ENCODE results near the gene SLC9A2.

- TF ChIP-seq POLR2AphosphoS5 (IDR thresholded peaks at IDR 0.05; ENCODE audit: low read depth, low read length) = no peak
- no peak for TF ChIP-seq POLR2A (IDR thresholded peaks at IDR 0.05; ENCODE audit: low read depth, low read length)
- no peak for TF ChIP-seq TAF1 (IDR thresholded peaks at IDR 0.05; ENCODE audit: low read depth, low read length)
- TF ChIP-seq POU2F2 (IDR thresholded peaks at IDR 0.05; ENCODE audit: low read depth, low read length) = no peak
Measured at GRCh38 chr2:102749938-102750337, 130.6 kb downstream of the SLC9A2 start.

Measured in GM12891 (cell line).